GM21723 (cell line): ENCODE data around the gene RBM33.

Experiments used
- ATAC-seq: cut with Tn5 transposase; IDR thresholded peaks from one replicate; pipeline ENCODE4 v1.9.1; 2021; ENCODE audit warnings: mild to moderate bottlenecking, moderate library complexity; ENCODE audit not compliant: unreplicated experiment

Gene RBM33

GRCh38 chr7:155739538-155740143 is 95.2 kb downstream of the RBM33 start:
- ATAC-seq, result no peak

- no peak for ATAC-seq
These were observed 96.6 kb downstream of the RBM33 start for GRCh38 chr7:155741082-155741481.

- ATAC-seq, result peak; percentile 67
These were observed 97.3 kb downstream of the RBM33 start for GRCh38 chr7:155741805-155742204.

- ATAC-seq, result no peak
These were observed 98.7 kb downstream of the RBM33 start for GRCh38 chr7:155743177-155743576.

GRCh38 chr7:155744971-155745683 is 100.7 kb downstream of the RBM33 start:
- no peak for ATAC-seq

GRCh38 chr7:155745737-155746136 is 101.3 kb downstream of the RBM33 start:
- no peak for ATAC-seq

- ATAC-seq, result peak; percentile 71
These were observed 101.7 kb downstream of the RBM33 start for GRCh38 chr7:155746188-155746587.

GRCh38 chr7:155747209-155747608 is 102.7 kb downstream of the RBM33 start:
- no peak for ATAC-seq

GRCh38 chr7:155749578-155749977 is 105.1 kb downstream of the RBM33 start:
- no peak for ATAC-seq

- ATAC-seq, result no peak
These were observed 106.0 kb downstream of the RBM33 start for GRCh38 chr7:155750255-155751125.

GRCh38 chr7:155751409-155751808 is 106.9 kb downstream of the RBM33 start:
- ATAC-seq, result no peak

- peak; percentile 74 for ATAC-seq
These were observed 108.4 kb downstream of the RBM33 start for GRCh38 chr7:155752756-155753445.

- peak; percentile 4 for ATAC-seq
These were observed 109.0 kb downstream of the RBM33 start for GRCh38 chr7:155753446-155753965.

- ATAC-seq, result no peak
These were observed 109.7 kb downstream of the RBM33 start for GRCh38 chr7:155754165-155754564.

GRCh38 chr7:155755026-155755425 is 110.6 kb downstream of the RBM33 start:
- ATAC-seq, result no peak

- no peak for ATAC-seq
These were observed 111.9 kb downstream of the RBM33 start for GRCh38 chr7:155756322-155756721.

GRCh38 chr7:155758348-155758747 is 113.9 kb downstream of the RBM33 start:
- ATAC-seq, result no peak

GRCh38 chr7:155759740-155760430 is 115.4 kb downstream of the RBM33 start:
- no peak for ATAC-seq

GRCh38 chr7:155761162-155761561 is 116.7 kb downstream of the RBM33 start:
- no peak for ATAC-seq

GRCh38 chr7:155762036-155762435 is 117.6 kb downstream of the RBM33 start:
- ATAC-seq, result no peak
